GM23338 (cell line): ENCODE data around the gene COL1A2. TPM values are rescaled to one million over a fixed set of nuclear protein-coding genes. Genes with fewer than 3 reads are reported as not detected.

Experiments used
- ATAC-seq: fragments of 200-7000 bp; cut with Tn5 transposase; 3 replicates; pipeline ENCODE4 v1.9.1; 2020
- DNase-seq: peaks from one replicate; pipeline ENCODE4 v3.0.0-alpha.2; 2015; ENCODE audit warnings: low spot score
- H2AFZ ChIP-seq: fragments of 200-600 bp; sonication (generic); 2 replicates; pipeline ENCODE4 v1.8.0; 2016; ENCODE audit warnings: antibody characterized with exemption, mild to moderate bottlenecking, moderate library complexity
- H3F3A ChIP-seq: fragments of 200-600 bp; sonication (generic); replicated peaks from 2 replicates; pipeline ENCODE4 v1.8.0; 2017; ENCODE audit warnings: antibody characterized with exemption, mixed run types, low read depth
- H3K27ac ChIP-seq: fragments of 200-600 bp; sonication (generic); 2 replicates; pipeline ENCODE4 v1.6.1; 2016; ENCODE audit warnings: low read depth
- H3K27me3 ChIP-seq: fragments of 200-600 bp; sonication (generic); 2 replicates; pipeline ENCODE4 v1.8.0; 2016; ENCODE audit warnings: mild to moderate bottlenecking, mixed run types, moderate library complexity; ENCODE audit not compliant: insufficient read depth
- H3K36me3 ChIP-seq: fragments of 200-600 bp; sonication (generic); 2 replicates; pipeline ENCODE4 v1.8.0; 2016; ENCODE audit warnings: mild to moderate bottlenecking; ENCODE audit not compliant: insufficient read depth
- H3K4me1 ChIP-seq: fragments of 200-600 bp; sonication (generic); 2 replicates; pipeline ENCODE4 v1.8.0; 2016; ENCODE audit warnings: mild to moderate bottlenecking, moderate library complexity; ENCODE audit not compliant: insufficient read depth
- H3K4me2 ChIP-seq: fragments of 200-600 bp; sonication (generic); 2 replicates; pipeline ENCODE4 v1.7.1; 2017; ENCODE audit warnings: mixed run types
- H3K4me3 ChIP-seq: fragments of 200-600 bp; sonication (generic); 2 replicates; pipeline ENCODE4 v1.6.1; 2016; ENCODE audit warnings: mixed run types
- H3K79me2 ChIP-seq: fragments of 200-600 bp; sonication (generic); replicated peaks from 2 replicates; pipeline ENCODE4 v1.8.0; 2017; ENCODE audit warnings: mild to moderate bottlenecking; ENCODE audit not compliant: insufficient read depth
- H3K9me2 ChIP-seq: fragments of 200-600 bp; sonication (generic); 2 replicates; pipeline ENCODE4 v1.8.0; 2017; ENCODE audit not compliant: insufficient read depth
- H4K20me1 ChIP-seq: fragments of 200-600 bp; sonication (generic); replicated peaks from 2 replicates; pipeline ENCODE4 v1.8.0; 2017; ENCODE audit warnings: mild to moderate bottlenecking; ENCODE audit not compliant: insufficient read depth
- H3K27ac Mint-ChIP-seq: 2 replicates; pipeline ENCODE4 v1.8.0; 2020; ENCODE audit warnings: inconsistent platforms, mild to moderate bottlenecking, moderate library complexity, mixed read lengths
- H3K27me3 Mint-ChIP-seq: 3 replicates; pipeline ENCODE4 v1.8.0; 2022; ENCODE audit warnings: low read depth, mild to moderate bottlenecking, moderate library complexity, mixed read lengths, inconsistent platforms; ENCODE audit not compliant: insufficient read depth, poor library complexity
- H3K36me3 Mint-ChIP-seq: 3 replicates; pipeline ENCODE4 v1.8.0; 2021; ENCODE audit warnings: low read depth, mild to moderate bottlenecking, inconsistent platforms, moderate library complexity, mixed read lengths
- H3K4me1 Mint-ChIP-seq: 3 replicates; pipeline ENCODE4 v1.8.0; 2020; ENCODE audit warnings: mild to moderate bottlenecking, inconsistent platforms, mixed read lengths
- H3K4me3 Mint-ChIP-seq: 3 replicates; pipeline ENCODE4 v1.8.0; 2021; ENCODE audit warnings: moderate library complexity, mild to moderate bottlenecking, inconsistent platforms, mixed read lengths
- H3K9me3 Mint-ChIP-seq: 3 replicates; pipeline ENCODE4 v1.8.0; 2020; ENCODE audit warnings: moderate library complexity, mild to moderate bottlenecking, inconsistent platforms, mixed read lengths
- CREB1 ChIP-seq: fragments of 250-450 bp; sonication (Bioruptor Pico); IDR thresholded peaks from 2 replicates; pipeline ENCODE4 v1.5.0; 2020; ENCODE audit warnings: low read depth, mild to moderate bottlenecking, moderate library complexity
- EZH2 ChIP-seq: fragments of 200-600 bp; sonication (generic); IDR thresholded peaks from one replicate; pipeline ENCODE4 v1.8.0; 2017; ENCODE audit warnings: antibody characterized with exemption, mild to moderate bottlenecking, low read depth; ENCODE audit not compliant: unreplicated experiment
- JUNB ChIP-seq: IDR thresholded peaks from one replicate; pipeline ENCODE4 v1.6.1; 2016; ENCODE audit warnings: antibody characterized with exemption; ENCODE audit not compliant: unreplicated experiment
- POLR2AphosphoS5 ChIP-seq: IDR thresholded peaks from 2 replicates; pipeline ENCODE4 v1.6.1; 2016; ENCODE audit warnings: antibody characterized with exemption, low read depth
- ZNF114 ChIP-seq: fragments of 250-450 bp; sonication (Bioruptor Pico); IDR thresholded peaks from 2 replicates; pipeline ENCODE4 v1.5.0; 2020; ENCODE audit warnings: mild to moderate bottlenecking, moderate library complexity
- ZNF331 ChIP-seq: fragments of 250-450 bp; sonication (Bioruptor Pico); IDR thresholded peaks from 2 replicates; pipeline ENCODE4 v1.5.0; 2020; ENCODE audit warnings: low read depth, mild to moderate bottlenecking, moderate library complexity
- polyA plus RNA-seq: library from polyadenylated mRNA; unstranded; fragments of >200 nt; fragmentation: Nextera tagmentation; extraction: Ambion mirVana; gene quantifications from 2 replicates; pipeline ENCODE4 v1.2.1, GENCODE V29; 2016
- total RNA-seq: library from RNA; depleted of rRNA; stranded (reverse); fragments of >200 nt; shearing (Covaris generic); gene quantifications from 2 replicates; pipeline ENCODE4 v1.2.3, GENCODE V29; 2014
- TF ChIP-seq, protein P1 (sequence below): fragments of 250-450 bp; sonication (Bioruptor Pico); IDR thresholded peaks from 2 replicates; pipeline ENCODE4 v1.5.0; 2020; ENCODE audit warnings: mild to moderate bottlenecking, moderate library complexity
- TF ChIP-seq, protein P2 (sequence below): IDR thresholded peaks from one replicate; pipeline ENCODE4 v1.6.1; 2018; ENCODE audit warnings: antibody characterized with exemption; ENCODE audit not compliant: unreplicated experiment
- TF ChIP-seq, protein P3 (sequence below), 2 experiments: fragments of 200-600 bp in 1 of 2; sonication (generic) in 1 of 2; conservative IDR thresholded peaks; 2 replicates each; pipeline versions ENCODE4 v1.5.1 to v1.6.1; 2016 to 2017; ENCODE audit warnings: antibody characterized with exemption in 2 of 2, low read depth in 2 of 2, mild to moderate bottlenecking in 2 of 2, moderate library complexity in 1 of 2

Gene COL1A2
- total and polyA plus RNA-seq, 2 experiments from 2014 or later, result 32.0 to 67.0 TPM

DNA sequence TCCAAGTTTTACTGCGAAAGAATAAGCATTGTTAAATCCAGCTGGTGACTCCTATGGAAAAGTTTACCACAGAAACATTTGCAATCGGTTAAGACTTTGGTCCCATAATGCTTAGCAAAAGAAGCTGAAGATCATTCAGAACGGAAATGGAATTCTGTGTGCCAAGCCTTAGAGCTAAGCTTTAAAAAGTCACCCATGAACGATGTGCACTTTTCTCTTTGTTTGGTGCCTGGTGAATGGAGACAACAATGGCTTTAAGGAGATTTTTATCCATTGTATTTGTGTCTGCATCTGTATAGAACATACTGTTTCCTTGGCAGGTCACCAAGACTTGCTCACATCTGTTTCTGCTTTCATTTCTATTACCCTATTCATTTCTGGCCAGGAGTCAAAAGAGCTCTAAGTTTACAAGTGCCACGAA is 26.3 kb upstream of the COL1A2 start (continued):
- TF ChIP-seq, protein P1, sequence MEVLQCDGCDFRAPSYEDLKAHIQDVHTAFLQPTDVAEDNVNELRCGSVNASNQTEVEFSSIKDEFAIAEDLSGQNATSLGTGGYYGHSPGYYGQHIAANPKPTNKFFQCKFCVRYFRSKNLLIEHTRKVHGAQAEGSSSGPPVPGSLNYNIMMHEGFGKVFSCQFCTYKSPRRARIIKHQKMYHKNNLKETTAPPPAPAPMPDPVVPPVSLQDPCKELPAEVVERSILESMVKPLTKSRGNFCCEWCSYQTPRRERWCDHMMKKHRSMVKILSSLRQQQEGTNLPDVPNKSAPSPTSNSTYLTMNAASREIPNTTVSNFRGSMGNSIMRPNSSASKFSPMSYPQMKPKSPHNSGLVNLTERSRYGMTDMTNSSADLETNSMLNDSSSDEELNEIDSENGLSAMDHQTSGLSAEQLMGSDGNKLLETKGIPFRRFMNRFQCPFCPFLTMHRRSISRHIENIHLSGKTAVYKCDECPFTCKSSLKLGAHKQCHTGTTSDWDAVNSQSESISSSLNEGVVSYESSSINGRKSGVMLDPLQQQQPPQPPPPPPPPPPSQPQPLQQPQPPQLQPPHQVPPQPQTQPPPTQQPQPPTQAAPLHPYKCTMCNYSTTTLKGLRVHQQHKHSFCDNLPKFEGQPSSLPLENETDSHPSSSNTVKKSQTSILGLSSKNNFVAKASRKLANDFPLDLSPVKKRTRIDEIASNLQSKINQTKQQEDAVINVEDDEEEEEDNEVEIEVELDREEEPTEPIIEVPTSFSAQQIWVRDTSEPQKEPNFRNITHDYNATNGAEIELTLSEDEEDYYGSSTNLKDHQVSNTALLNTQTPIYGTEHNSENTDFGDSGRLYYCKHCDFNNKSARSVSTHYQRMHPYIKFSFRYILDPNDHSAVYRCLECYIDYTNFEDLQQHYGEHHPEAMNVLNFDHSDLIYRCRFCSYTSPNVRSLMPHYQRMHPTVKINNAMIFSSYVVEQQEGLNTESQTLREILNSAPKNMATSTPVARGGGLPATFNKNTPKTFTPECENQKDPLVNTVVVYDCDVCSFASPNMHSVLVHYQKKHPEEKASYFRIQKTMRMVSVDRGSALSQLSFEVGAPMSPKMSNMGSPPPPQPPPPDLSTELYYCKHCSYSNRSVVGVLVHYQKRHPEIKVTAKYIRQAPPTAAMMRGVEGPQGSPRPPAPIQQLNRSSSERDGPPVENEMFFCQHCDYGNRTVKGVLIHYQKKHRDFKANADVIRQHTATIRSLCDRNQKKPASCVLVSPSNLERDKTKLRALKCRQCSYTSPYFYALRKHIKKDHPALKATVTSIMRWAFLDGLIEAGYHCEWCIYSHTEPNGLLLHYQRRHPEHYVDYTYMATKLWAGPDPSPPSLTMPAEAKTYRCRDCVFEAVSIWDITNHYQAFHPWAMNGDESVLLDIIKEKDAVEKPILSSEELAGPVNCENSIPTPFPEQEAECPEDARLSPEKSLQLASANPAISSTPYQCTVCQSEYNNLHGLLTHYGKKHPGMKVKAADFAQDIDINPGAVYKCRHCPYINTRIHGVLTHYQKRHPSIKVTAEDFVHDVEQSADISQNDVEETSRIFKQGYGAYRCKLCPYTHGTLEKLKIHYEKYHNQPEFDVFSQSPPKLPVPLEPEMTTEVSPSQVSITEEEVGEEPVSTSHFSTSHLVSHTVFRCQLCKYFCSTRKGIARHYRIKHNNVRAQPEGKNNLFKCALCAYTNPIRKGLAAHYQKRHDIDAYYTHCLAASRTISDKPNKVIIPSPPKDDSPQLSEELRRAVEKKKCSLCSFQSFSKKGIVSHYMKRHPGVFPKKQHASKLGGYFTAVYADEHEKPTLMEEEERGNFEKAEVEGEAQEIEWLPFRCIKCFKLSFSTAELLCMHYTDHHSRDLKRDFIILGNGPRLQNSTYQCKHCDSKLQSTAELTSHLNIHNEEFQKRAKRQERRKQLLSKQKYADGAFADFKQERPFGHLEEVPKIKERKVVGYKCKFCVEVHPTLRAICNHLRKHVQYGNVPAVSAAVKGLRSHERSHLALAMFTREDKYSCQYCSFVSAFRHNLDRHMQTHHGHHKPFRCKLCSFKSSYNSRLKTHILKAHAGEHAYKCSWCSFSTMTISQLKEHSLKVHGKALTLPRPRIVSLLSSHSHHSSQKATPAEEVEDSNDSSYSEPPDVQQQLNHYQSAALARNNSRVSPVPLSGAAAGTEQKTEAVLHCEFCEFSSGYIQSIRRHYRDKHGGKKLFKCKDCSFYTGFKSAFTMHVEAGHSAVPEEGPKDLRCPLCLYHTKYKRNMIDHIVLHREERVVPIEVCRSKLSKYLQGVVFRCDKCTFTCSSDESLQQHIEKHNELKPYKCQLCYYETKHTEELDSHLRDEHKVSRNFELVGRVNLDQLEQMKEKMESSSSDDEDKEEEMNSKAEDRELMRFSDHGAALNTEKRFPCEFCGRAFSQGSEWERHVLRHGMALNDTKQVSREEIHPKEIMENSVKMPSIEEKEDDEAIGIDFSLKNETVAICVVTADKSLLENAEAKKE (CRISPR knock-in tag), result no peak
- no peak for TF ChIP-seq JUNB
- TF ChIP-seq ZNF114 (CRISPR knock-in tag), result no peak

DNA sequence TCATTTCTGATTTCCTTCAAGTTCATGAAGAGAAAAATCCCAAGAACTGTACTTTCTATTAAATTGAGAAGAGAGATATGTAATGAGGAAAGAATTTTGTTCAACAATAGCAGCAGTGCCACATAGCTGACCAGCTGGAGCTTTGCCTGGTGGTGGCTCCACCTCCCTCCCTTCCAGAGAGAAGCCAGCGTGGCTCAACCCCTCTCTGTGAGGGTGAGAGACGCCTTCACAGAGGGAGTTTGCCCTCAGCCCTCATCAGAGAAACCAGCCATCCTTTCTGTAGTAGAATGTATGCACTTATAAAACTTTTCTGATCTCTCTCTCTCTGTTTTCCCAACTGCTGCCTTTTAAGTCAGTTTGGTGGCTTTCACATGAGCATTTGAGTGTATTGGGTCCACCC is 20.5 kb upstream of the COL1A2 start:
- peaks cover 23% of the 10 kb centered on the region for H3K4me1 Mint-ChIP-seq
- DNase-seq (peak; percentile 55), ATAC-seq (peak; percentile 93)
- H3K79me2 ChIP-seq, result no peaks in the 10 kb centered on the region
- no peaks in the 10 kb centered on the region for H3F3A ChIP-seq
- H3K4me1 ChIP-seq, result peaks cover 17% of the 10 kb centered on the region
- H3K27me3 Mint-ChIP-seq, result peaks cover 2% of the 10 kb centered on the region
- peak overlapping the region; percentile 74 for H3K4me2 ChIP-seq
- H3K4me3 ChIP-seq, result no peak overlapping the region
- peak overlapping the region; percentile 9; the same call in 1 of the 2 replicates for H3K27ac Mint-ChIP-seq
- no peaks in the 10 kb centered on the region for H3K36me3 ChIP-seq
- H3K4me3 Mint-ChIP-seq, result peak overlapping the region; percentile 13; the same call in 1 of the 3 replicates
- H3K9me3 Mint-ChIP-seq, result no peaks in the 10 kb centered on the region
- TF ChIP-seq ZNF331 (no peak), CREB1 (no peak), POLR2AphosphoS5 (no peak), JUNB (no peak), EZH2 (no peak)
- TF ChIP-seq, protein P2, sequence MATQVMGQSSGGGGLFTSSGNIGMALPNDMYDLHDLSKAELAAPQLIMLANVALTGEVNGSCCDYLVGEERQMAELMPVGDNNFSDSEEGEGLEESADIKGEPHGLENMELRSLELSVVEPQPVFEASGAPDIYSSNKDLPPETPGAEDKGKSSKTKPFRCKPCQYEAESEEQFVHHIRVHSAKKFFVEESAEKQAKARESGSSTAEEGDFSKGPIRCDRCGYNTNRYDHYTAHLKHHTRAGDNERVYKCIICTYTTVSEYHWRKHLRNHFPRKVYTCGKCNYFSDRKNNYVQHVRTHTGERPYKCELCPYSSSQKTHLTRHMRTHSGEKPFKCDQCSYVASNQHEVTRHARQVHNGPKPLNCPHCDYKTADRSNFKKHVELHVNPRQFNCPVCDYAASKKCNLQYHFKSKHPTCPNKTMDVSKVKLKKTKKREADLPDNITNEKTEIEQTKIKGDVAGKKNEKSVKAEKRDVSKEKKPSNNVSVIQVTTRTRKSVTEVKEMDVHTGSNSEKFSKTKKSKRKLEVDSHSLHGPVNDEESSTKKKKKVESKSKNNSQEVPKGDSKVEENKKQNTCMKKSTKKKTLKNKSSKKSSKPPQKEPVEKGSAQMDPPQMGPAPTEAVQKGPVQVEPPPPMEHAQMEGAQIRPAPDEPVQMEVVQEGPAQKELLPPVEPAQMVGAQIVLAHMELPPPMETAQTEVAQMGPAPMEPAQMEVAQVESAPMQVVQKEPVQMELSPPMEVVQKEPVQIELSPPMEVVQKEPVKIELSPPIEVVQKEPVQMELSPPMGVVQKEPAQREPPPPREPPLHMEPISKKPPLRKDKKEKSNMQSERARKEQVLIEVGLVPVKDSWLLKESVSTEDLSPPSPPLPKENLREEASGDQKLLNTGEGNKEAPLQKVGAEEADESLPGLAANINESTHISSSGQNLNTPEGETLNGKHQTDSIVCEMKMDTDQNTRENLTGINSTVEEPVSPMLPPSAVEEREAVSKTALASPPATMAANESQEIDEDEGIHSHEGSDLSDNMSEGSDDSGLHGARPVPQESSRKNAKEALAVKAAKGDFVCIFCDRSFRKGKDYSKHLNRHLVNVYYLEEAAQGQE, result no peak
- TF ChIP-seq, protein P3, sequence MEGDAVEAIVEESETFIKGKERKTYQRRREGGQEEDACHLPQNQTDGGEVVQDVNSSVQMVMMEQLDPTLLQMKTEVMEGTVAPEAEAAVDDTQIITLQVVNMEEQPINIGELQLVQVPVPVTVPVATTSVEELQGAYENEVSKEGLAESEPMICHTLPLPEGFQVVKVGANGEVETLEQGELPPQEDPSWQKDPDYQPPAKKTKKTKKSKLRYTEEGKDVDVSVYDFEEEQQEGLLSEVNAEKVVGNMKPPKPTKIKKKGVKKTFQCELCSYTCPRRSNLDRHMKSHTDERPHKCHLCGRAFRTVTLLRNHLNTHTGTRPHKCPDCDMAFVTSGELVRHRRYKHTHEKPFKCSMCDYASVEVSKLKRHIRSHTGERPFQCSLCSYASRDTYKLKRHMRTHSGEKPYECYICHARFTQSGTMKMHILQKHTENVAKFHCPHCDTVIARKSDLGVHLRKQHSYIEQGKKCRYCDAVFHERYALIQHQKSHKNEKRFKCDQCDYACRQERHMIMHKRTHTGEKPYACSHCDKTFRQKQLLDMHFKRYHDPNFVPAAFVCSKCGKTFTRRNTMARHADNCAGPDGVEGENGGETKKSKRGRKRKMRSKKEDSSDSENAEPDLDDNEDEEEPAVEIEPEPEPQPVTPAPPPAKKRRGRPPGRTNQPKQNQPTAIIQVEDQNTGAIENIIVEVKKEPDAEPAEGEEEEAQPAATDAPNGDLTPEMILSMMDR (conservative IDR thresholded peaks at IDR 0.05; ENCODE audit: low read depth in 2 of 2), result peak in 1 of 2 experiments; percentile 20; a peak in 1 of 4 replicates
- peak overlapping the region; percentile 52; the same call in 1 of the 2 replicates for H2AFZ ChIP-seq
- no peaks in the 10 kb centered on the region for H3K27me3 ChIP-seq
- H3K36me3 Mint-ChIP-seq, result no peaks in the 10 kb centered on the region
- H4K20me1 ChIP-seq, result no peaks in the 10 kb centered on the region
- H3K9me2 ChIP-seq, result no peaks in the 10 kb centered on the region
- H3K27ac ChIP-seq, result peak overlapping the region; percentile 83; the same call in 1 of the 2 replicates
